ENCODE measurements around the gene PHB1.

DNA sequence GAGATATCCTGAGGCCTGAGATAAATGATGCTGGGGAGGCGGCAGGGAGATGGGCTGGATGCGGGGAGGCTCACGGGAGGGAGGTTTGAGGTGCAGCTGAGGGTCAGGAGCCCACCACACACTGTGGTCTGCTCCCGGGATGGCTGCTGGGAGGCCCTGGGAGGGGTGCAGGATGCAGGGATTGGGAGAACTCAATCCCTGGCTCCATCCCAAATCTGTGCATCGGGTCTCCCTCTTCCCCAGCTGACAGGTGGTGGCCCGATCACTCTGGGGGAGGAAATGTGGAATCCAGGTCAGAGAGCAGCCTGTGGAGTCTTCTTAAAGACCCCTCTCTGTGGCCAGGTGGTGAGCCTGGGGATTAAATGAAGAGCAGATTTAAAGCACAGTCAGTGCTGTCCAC, 12.0 kb downstream of the PHB1 start:
- TF ChIP-seq, protein P1, sequence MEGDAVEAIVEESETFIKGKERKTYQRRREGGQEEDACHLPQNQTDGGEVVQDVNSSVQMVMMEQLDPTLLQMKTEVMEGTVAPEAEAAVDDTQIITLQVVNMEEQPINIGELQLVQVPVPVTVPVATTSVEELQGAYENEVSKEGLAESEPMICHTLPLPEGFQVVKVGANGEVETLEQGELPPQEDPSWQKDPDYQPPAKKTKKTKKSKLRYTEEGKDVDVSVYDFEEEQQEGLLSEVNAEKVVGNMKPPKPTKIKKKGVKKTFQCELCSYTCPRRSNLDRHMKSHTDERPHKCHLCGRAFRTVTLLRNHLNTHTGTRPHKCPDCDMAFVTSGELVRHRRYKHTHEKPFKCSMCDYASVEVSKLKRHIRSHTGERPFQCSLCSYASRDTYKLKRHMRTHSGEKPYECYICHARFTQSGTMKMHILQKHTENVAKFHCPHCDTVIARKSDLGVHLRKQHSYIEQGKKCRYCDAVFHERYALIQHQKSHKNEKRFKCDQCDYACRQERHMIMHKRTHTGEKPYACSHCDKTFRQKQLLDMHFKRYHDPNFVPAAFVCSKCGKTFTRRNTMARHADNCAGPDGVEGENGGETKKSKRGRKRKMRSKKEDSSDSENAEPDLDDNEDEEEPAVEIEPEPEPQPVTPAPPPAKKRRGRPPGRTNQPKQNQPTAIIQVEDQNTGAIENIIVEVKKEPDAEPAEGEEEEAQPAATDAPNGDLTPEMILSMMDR (IDR thresholded peaks at IDR 0.05; ENCODE audit: low read length) = no peak
- no peak for TF ChIP-seq EZH2 (IDR thresholded peaks at IDR 0.05; ENCODE audit: borderline replicate concordance, low read length)
